GM23338 (cell line): ENCODE measurements around the gene CACNA1G.

Source experiments
- CTCF ChIP-seq, 2 experiments: fragments of 200-600 bp in 1 of 2; sonication (generic) in 1 of 2; conservative IDR thresholded peaks; 2 replicates each; pipeline versions ENCODE4 v1.5.1 to v1.6.1; 2016 to 2017; ENCODE audit warnings: antibody characterized with exemption in 2 of 2, low read depth in 2 of 2, mild to moderate bottlenecking in 2 of 2, moderate library complexity in 1 of 2
- ETS1 ChIP-seq: IDR thresholded peaks from 2 replicates; pipeline ENCODE4 v1.6.1; 2016; ENCODE audit warnings: antibody characterized with exemption
- EZH2 ChIP-seq: fragments of 200-600 bp; sonication (generic); IDR thresholded peaks from one replicate; pipeline ENCODE4 v1.8.0; 2017; ENCODE audit warnings: antibody characterized with exemption, mild to moderate bottlenecking, low read depth; ENCODE audit not compliant: unreplicated experiment
- EZH2phosphoT487 ChIP-seq: fragments of 200-600 bp; sonication (generic); IDR thresholded peaks from one replicate; pipeline ENCODE4 v1.8.1; 2018; ENCODE audit warnings: antibody characterized with exemption; ENCODE audit not compliant: unreplicated experiment
- NANOG ChIP-seq: IDR thresholded peaks from 2 replicates; pipeline ENCODE4 v1.6.1; 2016; ENCODE audit warnings: antibody characterized with exemption, borderline replicate concordance
- POLR2AphosphoS5 ChIP-seq: IDR thresholded peaks from 2 replicates; pipeline ENCODE4 v1.6.1; 2016; ENCODE audit warnings: antibody characterized with exemption, low read depth
- REST ChIP-seq: IDR thresholded peaks from one replicate; pipeline ENCODE4 v1.6.1; 2018; ENCODE audit warnings: antibody characterized with exemption; ENCODE audit not compliant: unreplicated experiment
- TF ChIP-seq, protein P1 (sequence below): fragments of 250-450 bp; sonication (Bioruptor Pico); IDR thresholded peaks from 2 replicates; pipeline ENCODE4 v1.5.0; 2020; ENCODE audit warnings: mild to moderate bottlenecking, moderate library complexity

DNA sequence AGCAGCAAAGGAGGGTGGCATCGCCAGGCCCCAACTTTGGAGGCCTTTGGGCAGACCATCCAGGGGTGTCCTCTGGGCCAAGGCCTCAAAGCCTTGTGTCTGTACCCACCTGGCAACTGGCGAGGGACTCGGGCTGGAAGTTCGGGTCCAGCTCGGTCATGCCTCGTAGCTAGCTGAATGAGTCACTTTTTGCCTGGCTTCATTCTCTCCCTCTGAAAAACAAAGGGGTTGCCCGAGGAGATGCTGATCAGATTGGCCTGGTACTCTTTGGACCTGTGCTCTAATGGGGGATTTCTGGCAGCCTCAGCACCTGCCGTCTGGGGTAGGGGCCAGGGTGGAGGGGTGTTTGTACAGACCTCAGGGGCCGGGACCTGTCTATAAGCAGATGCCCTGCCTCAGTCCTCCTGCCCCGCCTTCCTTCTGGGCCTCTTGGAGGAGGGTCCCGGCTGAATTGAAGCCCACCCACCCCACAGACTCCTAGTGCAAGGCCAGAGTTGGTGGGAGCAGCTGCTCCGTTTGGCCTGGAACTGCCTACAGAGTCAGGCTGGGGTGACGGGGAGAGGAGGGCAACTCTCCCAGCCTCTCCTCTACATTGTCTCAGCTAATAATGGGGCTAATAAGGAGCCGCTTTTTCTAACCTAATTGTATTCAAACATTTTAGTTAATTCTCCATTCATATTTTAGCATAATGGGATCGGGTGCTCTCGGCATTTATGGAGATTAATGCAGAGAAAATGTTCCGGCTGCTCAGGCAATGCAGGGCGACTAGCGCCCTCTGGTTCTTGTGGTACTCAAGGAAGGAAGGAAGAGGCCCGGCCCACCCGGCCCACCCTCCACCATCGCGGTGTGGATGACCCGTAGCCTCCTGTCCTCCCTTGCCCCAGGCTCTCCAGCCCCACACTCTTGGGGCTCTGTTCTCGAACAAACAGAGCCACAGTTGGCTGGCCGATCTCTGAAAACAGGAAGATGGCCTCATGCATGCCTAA, 52.8 kb downstream of the CACNA1G start:
- TF ChIP-seq CTCF (conservative IDR thresholded peaks at IDR 0.05; ENCODE audit: low read depth in 2 of 2) (peak; percentile 34 to 61; a peak in 3 of 4 replicates), ETS1 (no peak), EZH2phosphoT487 (no peak), POLR2AphosphoS5 (no peak), EZH2 (no peak), REST (no peak), NANOG (no peak)
- TF ChIP-seq, protein P1, sequence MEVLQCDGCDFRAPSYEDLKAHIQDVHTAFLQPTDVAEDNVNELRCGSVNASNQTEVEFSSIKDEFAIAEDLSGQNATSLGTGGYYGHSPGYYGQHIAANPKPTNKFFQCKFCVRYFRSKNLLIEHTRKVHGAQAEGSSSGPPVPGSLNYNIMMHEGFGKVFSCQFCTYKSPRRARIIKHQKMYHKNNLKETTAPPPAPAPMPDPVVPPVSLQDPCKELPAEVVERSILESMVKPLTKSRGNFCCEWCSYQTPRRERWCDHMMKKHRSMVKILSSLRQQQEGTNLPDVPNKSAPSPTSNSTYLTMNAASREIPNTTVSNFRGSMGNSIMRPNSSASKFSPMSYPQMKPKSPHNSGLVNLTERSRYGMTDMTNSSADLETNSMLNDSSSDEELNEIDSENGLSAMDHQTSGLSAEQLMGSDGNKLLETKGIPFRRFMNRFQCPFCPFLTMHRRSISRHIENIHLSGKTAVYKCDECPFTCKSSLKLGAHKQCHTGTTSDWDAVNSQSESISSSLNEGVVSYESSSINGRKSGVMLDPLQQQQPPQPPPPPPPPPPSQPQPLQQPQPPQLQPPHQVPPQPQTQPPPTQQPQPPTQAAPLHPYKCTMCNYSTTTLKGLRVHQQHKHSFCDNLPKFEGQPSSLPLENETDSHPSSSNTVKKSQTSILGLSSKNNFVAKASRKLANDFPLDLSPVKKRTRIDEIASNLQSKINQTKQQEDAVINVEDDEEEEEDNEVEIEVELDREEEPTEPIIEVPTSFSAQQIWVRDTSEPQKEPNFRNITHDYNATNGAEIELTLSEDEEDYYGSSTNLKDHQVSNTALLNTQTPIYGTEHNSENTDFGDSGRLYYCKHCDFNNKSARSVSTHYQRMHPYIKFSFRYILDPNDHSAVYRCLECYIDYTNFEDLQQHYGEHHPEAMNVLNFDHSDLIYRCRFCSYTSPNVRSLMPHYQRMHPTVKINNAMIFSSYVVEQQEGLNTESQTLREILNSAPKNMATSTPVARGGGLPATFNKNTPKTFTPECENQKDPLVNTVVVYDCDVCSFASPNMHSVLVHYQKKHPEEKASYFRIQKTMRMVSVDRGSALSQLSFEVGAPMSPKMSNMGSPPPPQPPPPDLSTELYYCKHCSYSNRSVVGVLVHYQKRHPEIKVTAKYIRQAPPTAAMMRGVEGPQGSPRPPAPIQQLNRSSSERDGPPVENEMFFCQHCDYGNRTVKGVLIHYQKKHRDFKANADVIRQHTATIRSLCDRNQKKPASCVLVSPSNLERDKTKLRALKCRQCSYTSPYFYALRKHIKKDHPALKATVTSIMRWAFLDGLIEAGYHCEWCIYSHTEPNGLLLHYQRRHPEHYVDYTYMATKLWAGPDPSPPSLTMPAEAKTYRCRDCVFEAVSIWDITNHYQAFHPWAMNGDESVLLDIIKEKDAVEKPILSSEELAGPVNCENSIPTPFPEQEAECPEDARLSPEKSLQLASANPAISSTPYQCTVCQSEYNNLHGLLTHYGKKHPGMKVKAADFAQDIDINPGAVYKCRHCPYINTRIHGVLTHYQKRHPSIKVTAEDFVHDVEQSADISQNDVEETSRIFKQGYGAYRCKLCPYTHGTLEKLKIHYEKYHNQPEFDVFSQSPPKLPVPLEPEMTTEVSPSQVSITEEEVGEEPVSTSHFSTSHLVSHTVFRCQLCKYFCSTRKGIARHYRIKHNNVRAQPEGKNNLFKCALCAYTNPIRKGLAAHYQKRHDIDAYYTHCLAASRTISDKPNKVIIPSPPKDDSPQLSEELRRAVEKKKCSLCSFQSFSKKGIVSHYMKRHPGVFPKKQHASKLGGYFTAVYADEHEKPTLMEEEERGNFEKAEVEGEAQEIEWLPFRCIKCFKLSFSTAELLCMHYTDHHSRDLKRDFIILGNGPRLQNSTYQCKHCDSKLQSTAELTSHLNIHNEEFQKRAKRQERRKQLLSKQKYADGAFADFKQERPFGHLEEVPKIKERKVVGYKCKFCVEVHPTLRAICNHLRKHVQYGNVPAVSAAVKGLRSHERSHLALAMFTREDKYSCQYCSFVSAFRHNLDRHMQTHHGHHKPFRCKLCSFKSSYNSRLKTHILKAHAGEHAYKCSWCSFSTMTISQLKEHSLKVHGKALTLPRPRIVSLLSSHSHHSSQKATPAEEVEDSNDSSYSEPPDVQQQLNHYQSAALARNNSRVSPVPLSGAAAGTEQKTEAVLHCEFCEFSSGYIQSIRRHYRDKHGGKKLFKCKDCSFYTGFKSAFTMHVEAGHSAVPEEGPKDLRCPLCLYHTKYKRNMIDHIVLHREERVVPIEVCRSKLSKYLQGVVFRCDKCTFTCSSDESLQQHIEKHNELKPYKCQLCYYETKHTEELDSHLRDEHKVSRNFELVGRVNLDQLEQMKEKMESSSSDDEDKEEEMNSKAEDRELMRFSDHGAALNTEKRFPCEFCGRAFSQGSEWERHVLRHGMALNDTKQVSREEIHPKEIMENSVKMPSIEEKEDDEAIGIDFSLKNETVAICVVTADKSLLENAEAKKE (CRISPR knock-in tag), result no peak
